ENCODE measurements around the gene PCDH9.

DNA sequence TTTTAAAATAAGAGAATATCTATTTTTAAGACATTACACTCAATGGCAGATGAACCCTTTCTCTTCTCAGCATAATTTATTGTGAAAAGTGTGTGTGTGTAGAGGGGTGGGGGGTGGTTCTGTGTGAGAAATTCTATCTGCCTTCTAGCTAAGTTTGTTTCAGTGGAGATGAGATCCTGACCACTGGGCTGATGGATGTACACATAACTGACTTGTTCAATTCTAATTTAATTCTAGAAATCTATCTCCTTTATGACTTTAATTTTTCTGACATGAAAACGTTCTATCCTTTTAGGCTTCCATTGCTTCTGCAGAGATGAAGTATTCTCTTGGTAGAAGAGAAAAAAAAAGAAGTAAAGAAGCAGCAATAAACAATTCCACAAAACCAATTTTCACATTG is 891.6 kb downstream of the PCDH9 start:
- TF ChIP-seq, protein P1, sequence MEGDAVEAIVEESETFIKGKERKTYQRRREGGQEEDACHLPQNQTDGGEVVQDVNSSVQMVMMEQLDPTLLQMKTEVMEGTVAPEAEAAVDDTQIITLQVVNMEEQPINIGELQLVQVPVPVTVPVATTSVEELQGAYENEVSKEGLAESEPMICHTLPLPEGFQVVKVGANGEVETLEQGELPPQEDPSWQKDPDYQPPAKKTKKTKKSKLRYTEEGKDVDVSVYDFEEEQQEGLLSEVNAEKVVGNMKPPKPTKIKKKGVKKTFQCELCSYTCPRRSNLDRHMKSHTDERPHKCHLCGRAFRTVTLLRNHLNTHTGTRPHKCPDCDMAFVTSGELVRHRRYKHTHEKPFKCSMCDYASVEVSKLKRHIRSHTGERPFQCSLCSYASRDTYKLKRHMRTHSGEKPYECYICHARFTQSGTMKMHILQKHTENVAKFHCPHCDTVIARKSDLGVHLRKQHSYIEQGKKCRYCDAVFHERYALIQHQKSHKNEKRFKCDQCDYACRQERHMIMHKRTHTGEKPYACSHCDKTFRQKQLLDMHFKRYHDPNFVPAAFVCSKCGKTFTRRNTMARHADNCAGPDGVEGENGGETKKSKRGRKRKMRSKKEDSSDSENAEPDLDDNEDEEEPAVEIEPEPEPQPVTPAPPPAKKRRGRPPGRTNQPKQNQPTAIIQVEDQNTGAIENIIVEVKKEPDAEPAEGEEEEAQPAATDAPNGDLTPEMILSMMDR (conservative IDR thresholded peaks at IDR 0.05; ENCODE audit: low read length) = no peak
- TF ChIP-seq EZH2phosphoT487 (IDR thresholded peaks at IDR 0.05; ENCODE audit: borderline replicate concordance) = no peak

Data from Loucy (cell line).